ENCODE results near the gene KIF7. TPM values are rescaled to one million over a fixed set of nuclear protein-coding genes. Genes with fewer than 3 reads are reported as not detected.

The KIF7 gene
- total and polyA plus RNA-seq, 2 of the 4 experiments (the other 2 are of a cell fraction) = 5.0 to 9.0 TPM

- Histone ChIP-seq H3K4me2 (ENCODE audit: low read depth, low read length) (no peak overlapping the region), H3K27me3 (ENCODE audit: control insufficient read depth, insufficient read depth, low read length) (no peaks in the 10 kb centered on the region), H3K9me1 (ENCODE audit: insufficient read depth, low read length) (peaks cover 11% of the 10 kb centered on the region; the same call in 1 of the 2 replicates), H3K14ac (replicated peaks; ENCODE audit: low read depth, low read length) (no peak overlapping the region), H2BK120ac (ENCODE audit: low read depth, low read length) (no peak overlapping the region), H3K18ac (ENCODE audit: low read depth, low read length) (no peak overlapping the region), H2BK5ac (ENCODE audit: low read depth, low read length, poor library complexity, severe bottlenecking) (no peak overlapping the region), H4K8ac (ENCODE audit: low read depth in 2 of 2, low read length in 2 of 2) (no peak overlapping the region), H2AK9ac (replicated peaks; ENCODE audit: low read depth, low read length, poor library complexity) (no peak overlapping the region), H3K9me3 (ENCODE audit: control insufficient read depth, insufficient read depth, low read length) (no peaks in the 10 kb centered on the region), H4K20me1 (ENCODE audit: insufficient read depth, low read length) (no peaks in the 10 kb centered on the region), H2AK5ac (ENCODE audit: low read depth, low read length) (no peak overlapping the region), H3K23ac (ENCODE audit: low read depth, low read length) (no peak overlapping the region), H2AFZ (replicated peaks; ENCODE audit: low read length, poor library complexity) (no peak overlapping the region), H2BK20ac (ENCODE audit: low read depth, low read length) (no peak overlapping the region), H3K27ac (ENCODE audit: insufficient read depth, low read length) (no peak overlapping the region), H3K56ac (ENCODE audit: extremely low read depth, insufficient read depth, low read length) (no peak overlapping the region), H3K9ac (ENCODE audit: low read depth, low read length) (no peak overlapping the region), H3K79me1 (ENCODE audit: low read depth in 1 of 2, low read length in 2 of 2) (no peaks in the 10 kb centered on the region), H3K4me1 (ENCODE audit: control insufficient read depth, insufficient read depth, low read length) (peaks cover 5% of the 10 kb centered on the region), H4K91ac (ENCODE audit: insufficient read depth, low read depth, low read length) (no peak overlapping the region), H3K4me3 (ENCODE audit: insufficient read depth, low read depth, low read length) (no peak overlapping the region), H3K36me3 (ENCODE audit: control insufficient read depth, insufficient read depth, low read length) (no peaks in the 10 kb centered on the region), H3K4ac (ENCODE audit: low read depth, low read length) (no peak overlapping the region), H4K5ac (ENCODE audit: low read depth, low read length) (no peak overlapping the region), H2BK15ac (ENCODE audit: low read depth, low read length) (no peak overlapping the region)
- dilution Hi-C loops (cut with HindIII; ENCODE audit: low sequenced_read_pairs, unreplicated experiment) (no loop called here), in situ Hi-C loops (cut with MboI; ENCODE audit: low sequenced_read_pairs) (no loop called here), intact Hi-C loops (cut with micrococcal nuclease) (no loop called here)
- no TSS peak for BruUV-seq (replicated peaks)
- TF ChIP-seq USF2 (IDR thresholded peaks at IDR 0.05; ENCODE audit: low read depth, low read length) (no peak), MAZ (IDR thresholded peaks at IDR 0.05; ENCODE audit: borderline replicate concordance, low read depth, low read length) (no peak), POLR2A (IDR thresholded peaks at IDR 0.05; ENCODE audit: low read depth, low read length) (no peak), MAFK (IDR thresholded peaks at IDR 0.05; ENCODE audit: low read depth, low read length) (peak; percentile 77)
- ATAC-seq (ENCODE audit: low read depth) (no peak), DNase-seq (no peak)
- POLR2A ChIA-PET (ENCODE audit: unreplicated experiment) = no interaction called here
- no CpG with 5 or more reads among the region's 3 CpGs for WGBS, 2 experiments (ENCODE audit: extremely low coverage in 2 of 2, insufficient read length in 1 of 2)
- CTCF ChIA-PET = no interaction called here
Measured at GRCh38 chr15:89668171-89668570, 12.9 kb upstream of the KIF7 start.
